H1 (cell line): ENCODE measurements around the gene DNAAF3. TPM values are rescaled to one million over a fixed set of nuclear protein-coding genes. Genes with fewer than 3 reads are reported as not detected.

Experiments
- CBX5 ChIP-seq: fragments of 300-800, 300-1000 bp; sonication (generic); IDR thresholded peaks from 2 replicates; pipeline ENCODE4 v1.7.1; 2016; ENCODE audit warnings: antibody characterized with exemption, low read length, low read depth
- CHD7 ChIP-seq: fragments of 300-600 bp; sonication (generic); IDR thresholded peaks from 2 replicates; pipeline ENCODE4 v1.7.1; 2012; ENCODE audit warnings: low read length, moderate library complexity, mild to moderate bottlenecking, inconsistent platforms; ENCODE audit not compliant: insufficient replicate concordance
- CREB1 ChIP-seq: IDR thresholded peaks from 2 replicates; pipeline ENCODE4 v1.6.1; 2012; ENCODE audit warnings: inconsistent platforms
- E2F6 ChIP-seq: IDR thresholded peaks from 2 replicates; pipeline ENCODE4 v1.6.1; 2012; ENCODE audit warnings: inconsistent platforms
- GTF2F1 ChIP-seq: IDR thresholded peaks from 2 replicates; pipeline ENCODE4 v1.6.1; 2012; ENCODE audit warnings: low read depth, low read length, improper control_type of control experiment, borderline replicate concordance
- HDAC2 ChIP-seq, 2 experiments: fragments of 300-600 bp in 1 of 2; sonication (generic) in 1 of 2; IDR thresholded peaks; 2 replicates each; pipeline ENCODE4 v1.6.1; 2011 to 2012; ENCODE audit warnings: low read depth in 2 of 2, low read length in 2 of 2, mild to moderate bottlenecking in 2 of 2, moderate library complexity in 2 of 2, borderline replicate concordance in 1 of 2, inconsistent platforms in 1 of 2
- KDM5A ChIP-seq: fragments of 200-600 bp; IDR thresholded peaks from 2 replicates; pipeline ENCODE4 v1.7.1; 2012; ENCODE audit warnings: mild to moderate bottlenecking, low read length, inconsistent platforms, mixed read lengths
- POLR2A ChIP-seq, 2 experiments: IDR thresholded peaks; 1 replicate in 1 of 2; 2 replicates in 1 of 2; pipeline ENCODE4 v1.6.1; 2011; ENCODE audit warnings: low read depth in 2 of 2, low read length in 2 of 2, mild to moderate bottlenecking in 2 of 2; ENCODE audit errors: control extremely low read depth in 1 of 2
- RXRA ChIP-seq: IDR thresholded peaks from 2 replicates; pipeline ENCODE4 v1.6.1; 2011; ENCODE audit warnings: low read depth, mild to moderate bottlenecking, low read length, moderate library complexity; ENCODE audit not compliant: insufficient read depth
- SIN3A ChIP-seq, 2 experiments: IDR thresholded peaks in 1 of 2; conservative IDR thresholded peaks in 1 of 2; 2 replicates each; pipeline ENCODE4 v1.6.1; 2011 to 2012; ENCODE audit warnings: low read length in 2 of 2, improper control_type of control experiment in 1 of 2, low read depth in 1 of 2, mild to moderate bottlenecking in 1 of 2
- SIX5 ChIP-seq: IDR thresholded peaks from 2 replicates; pipeline ENCODE4 v1.6.1; 2011; ENCODE audit warnings: mild to moderate bottlenecking, low read depth, low read length
- polyA plus RNA-seq, 7 experiments: library from polyadenylated mRNA; depleted of rRNA in 3 of 7; stranded (reverse) in 5 of 7; unstranded in 2 of 7; fragments of >200 nt in 5 of 7; fragments of 200-250 nt in 2 of 7; gene quantifications; 1 replicate in 5 of 7; 2 replicates in 1 of 7; 4 replicates in 1 of 7; pipeline versions ENCODE4 v1.2.1 to v1.2.3, GENCODE V29; 2011 to 2013; ENCODE audit warnings: missing spikeins in 2 of 7, mixed read lengths in 2 of 7
- total RNA-seq: library from RNA; stranded (reverse); fragmentation: NEBNext Ultra II Directional; extraction: Animal tissue kit (Norgen Biotek cat#: 25700); gene quantifications from 2 replicates; pipeline ENCODE4 v1.2.1, GENCODE V29; 2021

The DNAAF3 gene
- total and polyA plus RNA-seq, 2 of the 8 experiments (the other 6 are each of a cell fraction or from before 2014, with no cell fraction given) = 5.4 to 8.0 TPM

- TF ChIP-seq CHD7 (no peak), KDM5A (no peak), CBX5 (no peak), E2F6 (peak; percentile 60), SIX5 (no peak), CREB1 (no peak), SIN3A (conservative IDR thresholded peaks at IDR 0.05 in 1 of 2, IDR thresholded peaks at IDR 0.05 in 1 of 2; ENCODE audit: low read depth in 1 of 2, low read length in 2 of 2) (0 out of 4 replicates have a peak, but pooled peaks of 1 of the 2 experiments have one; percentile 45), POLR2A (IDR thresholded peaks at IDR 0.05; ENCODE audit: control extremely low read depth in 1 of 2, low read depth in 2 of 2, low read length in 2 of 2) (no peak), RXRA (no peak), GTF2F1 (no peak), HDAC2 (IDR thresholded peaks at IDR 0.05; ENCODE audit: borderline replicate concordance in 1 of 2, low read depth in 2 of 2, low read length in 2 of 2) (no peak)
Observed at GRCh38 chr19:55113570-55114039, 52.8 kb downstream of the DNAAF3 start (continued).
